Ishikawa (cell line): ENCODE data around the gene DHRS7C.

Source experiments
- CEBPB ChIP-seq: IDR thresholded peaks from 2 replicates; pipeline ENCODE4 v1.6.1; 2012
- CREB1 ChIP-seq: IDR thresholded peaks from 2 replicates; pipeline ENCODE4 v1.6.1; 2012; ENCODE audit warnings: low read depth
- EGR1 ChIP-seq: IDR thresholded peaks from 2 replicates; pipeline ENCODE4 v1.6.1; 2012
- EP300 ChIP-seq: IDR thresholded peaks from 2 replicates; pipeline ENCODE4 v1.6.1; 2012; ENCODE audit warnings: borderline replicate concordance
- FOXM1 ChIP-seq: IDR thresholded peaks from 2 replicates; pipeline ENCODE4 v1.6.1; 2012; ENCODE audit warnings: low read depth, borderline replicate concordance
- NFIC ChIP-seq: IDR thresholded peaks from 2 replicates; pipeline ENCODE4 v1.6.1; 2012
- RAD21 ChIP-seq: IDR thresholded peaks from 2 replicates; pipeline ENCODE4 v1.6.1; 2012; ENCODE audit warnings: low read depth
- TAF1 ChIP-seq: IDR thresholded peaks from 2 replicates; pipeline ENCODE4 v1.6.1; 2012; ENCODE audit warnings: low read depth, mild to moderate bottlenecking
- YY1 ChIP-seq: IDR thresholded peaks from 2 replicates; pipeline ENCODE4 v1.6.1; 2012; ENCODE audit warnings: low read depth
- ZBTB7A ChIP-seq: IDR thresholded peaks from 2 replicates; pipeline ENCODE4 v1.6.1; 2012; ENCODE audit warnings: low read depth
- TF ChIP-seq, protein P1 (sequence below): IDR thresholded peaks from 2 replicates; pipeline ENCODE4 v1.6.1; 2012
- TF ChIP-seq, protein P2 (sequence below): IDR thresholded peaks from 2 replicates; pipeline ENCODE4 v1.6.1; 2012
- TF ChIP-seq, protein P3 (sequence below): IDR thresholded peaks from 2 replicates; pipeline ENCODE4 v1.6.1; 2012; ENCODE audit warnings: low read depth, mild to moderate bottlenecking

DNA sequence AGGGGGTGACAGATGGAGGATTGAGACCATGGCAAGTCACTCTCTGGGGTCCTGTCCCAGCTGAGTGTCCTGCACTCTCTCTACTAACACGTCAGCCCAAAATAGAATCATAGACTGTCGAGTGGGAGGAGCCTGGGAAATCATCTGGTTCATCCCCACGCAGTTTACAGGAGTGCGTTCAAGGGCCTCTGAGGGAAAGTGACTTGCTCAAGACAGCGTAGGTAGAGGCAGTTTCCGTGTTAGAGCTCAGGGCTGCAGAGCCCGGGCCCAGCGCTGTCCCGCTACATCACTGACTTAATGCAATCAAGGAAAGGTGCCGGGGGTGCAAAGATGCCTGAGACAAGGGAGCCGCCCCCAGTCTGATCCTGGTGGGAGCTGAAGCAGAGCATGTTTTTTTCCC lies 20.1 kb upstream of the DHRS7C start:
- TF ChIP-seq EP300 (no peak), YY1 (no peak), NFIC (no peak), TAF1 (no peak), EGR1 (no peak), CEBPB (no peak), ZBTB7A (no peak), FOXM1 (no peak), CREB1 (no peak), RAD21 (no peak)
- TF ChIP-seq, protein P1, sequence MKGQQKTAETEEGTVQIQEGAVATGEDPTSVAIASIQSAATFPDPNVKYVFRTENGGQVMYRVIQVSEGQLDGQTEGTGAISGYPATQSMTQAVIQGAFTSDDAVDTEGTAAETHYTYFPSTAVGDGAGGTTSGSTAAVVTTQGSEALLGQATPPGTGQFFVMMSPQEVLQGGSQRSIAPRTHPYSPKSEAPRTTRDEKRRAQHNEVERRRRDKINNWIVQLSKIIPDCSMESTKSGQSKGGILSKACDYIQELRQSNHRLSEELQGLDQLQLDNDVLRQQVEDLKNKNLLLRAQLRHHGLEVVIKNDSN, result no peak
- TF ChIP-seq, protein P2, sequence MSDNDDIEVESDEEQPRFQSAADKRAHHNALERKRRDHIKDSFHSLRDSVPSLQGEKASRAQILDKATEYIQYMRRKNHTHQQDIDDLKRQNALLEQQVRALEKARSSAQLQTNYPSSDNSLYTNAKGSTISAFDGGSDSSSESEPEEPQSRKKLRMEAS, result no peak
- TF ChIP-seq, protein P3, sequence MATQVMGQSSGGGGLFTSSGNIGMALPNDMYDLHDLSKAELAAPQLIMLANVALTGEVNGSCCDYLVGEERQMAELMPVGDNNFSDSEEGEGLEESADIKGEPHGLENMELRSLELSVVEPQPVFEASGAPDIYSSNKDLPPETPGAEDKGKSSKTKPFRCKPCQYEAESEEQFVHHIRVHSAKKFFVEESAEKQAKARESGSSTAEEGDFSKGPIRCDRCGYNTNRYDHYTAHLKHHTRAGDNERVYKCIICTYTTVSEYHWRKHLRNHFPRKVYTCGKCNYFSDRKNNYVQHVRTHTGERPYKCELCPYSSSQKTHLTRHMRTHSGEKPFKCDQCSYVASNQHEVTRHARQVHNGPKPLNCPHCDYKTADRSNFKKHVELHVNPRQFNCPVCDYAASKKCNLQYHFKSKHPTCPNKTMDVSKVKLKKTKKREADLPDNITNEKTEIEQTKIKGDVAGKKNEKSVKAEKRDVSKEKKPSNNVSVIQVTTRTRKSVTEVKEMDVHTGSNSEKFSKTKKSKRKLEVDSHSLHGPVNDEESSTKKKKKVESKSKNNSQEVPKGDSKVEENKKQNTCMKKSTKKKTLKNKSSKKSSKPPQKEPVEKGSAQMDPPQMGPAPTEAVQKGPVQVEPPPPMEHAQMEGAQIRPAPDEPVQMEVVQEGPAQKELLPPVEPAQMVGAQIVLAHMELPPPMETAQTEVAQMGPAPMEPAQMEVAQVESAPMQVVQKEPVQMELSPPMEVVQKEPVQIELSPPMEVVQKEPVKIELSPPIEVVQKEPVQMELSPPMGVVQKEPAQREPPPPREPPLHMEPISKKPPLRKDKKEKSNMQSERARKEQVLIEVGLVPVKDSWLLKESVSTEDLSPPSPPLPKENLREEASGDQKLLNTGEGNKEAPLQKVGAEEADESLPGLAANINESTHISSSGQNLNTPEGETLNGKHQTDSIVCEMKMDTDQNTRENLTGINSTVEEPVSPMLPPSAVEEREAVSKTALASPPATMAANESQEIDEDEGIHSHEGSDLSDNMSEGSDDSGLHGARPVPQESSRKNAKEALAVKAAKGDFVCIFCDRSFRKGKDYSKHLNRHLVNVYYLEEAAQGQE, result no peak
